ENCODE data around the gene SGCE. TPM values are rescaled to one million over a fixed set of nuclear protein-coding genes. Genes with fewer than 3 reads are reported as not detected.

Gene SGCE
- total RNA-seq, 2 donors from 2014 or later = 40.7 to 42.9 TPM

DNA sequence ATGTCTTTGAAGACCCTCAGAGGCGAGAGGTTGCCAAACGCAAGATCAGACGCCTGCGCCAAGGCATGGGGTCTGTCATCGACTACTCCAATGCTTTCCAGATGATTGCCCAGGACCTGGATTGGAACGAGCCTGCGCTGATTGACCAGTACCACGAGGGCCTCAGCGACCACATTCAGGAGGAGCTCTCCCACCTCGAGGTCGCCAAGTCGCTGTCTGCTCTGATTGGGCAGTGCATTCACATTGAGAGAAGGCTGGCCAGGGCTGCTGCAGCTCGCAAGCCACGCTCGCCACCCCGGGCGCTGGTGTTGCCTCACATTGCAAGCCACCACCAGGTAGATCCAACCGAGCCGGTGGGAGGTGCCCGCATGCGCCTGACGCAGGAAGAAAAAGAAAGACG, 8.1 kb upstream of the SGCE start:
- intact Hi-C loops (cut with DNase I) = no loop called here
- DNase-seq = no peak
- no peak for ATAC-seq

DNA sequence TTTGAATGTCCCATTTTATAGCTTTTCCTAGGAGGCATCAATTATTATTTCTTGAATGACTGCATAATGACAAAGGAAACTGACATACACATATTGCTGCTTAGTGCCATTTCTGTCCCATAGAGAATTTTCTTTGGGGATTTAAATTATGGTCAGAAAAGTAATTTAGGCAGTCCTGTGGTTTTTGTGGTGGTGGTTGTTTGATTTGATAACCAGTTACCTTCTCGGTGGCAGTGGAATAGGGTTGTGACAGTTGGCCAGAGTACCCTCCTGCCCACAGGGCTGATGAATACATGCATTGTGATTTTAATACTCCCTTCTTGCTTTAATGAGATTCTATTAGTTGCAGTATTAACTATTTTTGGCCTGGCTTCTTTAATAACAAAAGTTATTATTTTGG, 6.6 kb upstream of the SGCE start:
- ATAC-seq (no peak), DNase-seq (no peak)
- intact Hi-C loops (cut with DNase I) = no loop called here

DNA sequence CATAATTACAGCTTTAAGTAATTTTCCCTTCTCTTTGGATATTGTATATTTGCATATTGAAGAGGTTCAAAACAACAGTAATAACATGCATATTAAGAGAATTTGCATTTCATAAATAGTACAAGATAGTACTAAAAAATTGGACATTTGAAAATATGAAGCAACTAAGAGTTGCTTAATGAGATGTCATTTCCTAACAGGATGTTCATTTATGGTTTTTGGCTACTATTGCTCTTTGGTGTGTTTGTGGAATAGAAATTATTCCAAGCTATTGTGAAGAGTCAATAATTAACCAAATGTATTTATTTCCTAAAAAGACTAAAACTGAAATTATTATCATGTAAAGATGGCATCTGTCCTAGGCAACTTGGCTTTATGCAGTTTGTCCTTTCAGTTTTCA, 4.1 kb upstream of the SGCE start:
- DNase-seq (no peak), ATAC-seq (no peak)
- intact Hi-C loops (cut with DNase I) = no loop called here

DNA sequence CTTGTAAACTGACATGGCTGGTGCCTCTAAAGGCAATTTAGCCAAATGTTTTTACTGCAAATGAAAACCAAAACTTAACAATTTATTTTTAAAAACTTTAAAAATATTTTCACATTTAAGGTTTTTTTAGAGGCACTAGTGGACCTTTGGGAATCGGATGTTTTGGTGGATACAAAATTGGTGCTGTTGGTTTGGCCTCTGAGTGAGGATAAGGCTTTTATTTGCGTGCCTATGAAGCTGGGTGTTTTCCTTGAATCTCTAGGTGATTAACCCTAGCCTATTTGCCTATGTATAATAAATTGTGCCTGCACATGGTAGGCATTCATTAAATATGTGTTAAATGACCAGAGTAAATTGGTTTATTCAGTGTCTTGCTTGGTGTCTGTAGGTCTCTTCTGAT, 2.9 kb upstream of the SGCE start:
- intact Hi-C loops (cut with DNase I) = loop anchor here (10.0 kb wide), 1 partner anchor 204 kb away; no protein-coding TSS in a partner anchor
- ATAC-seq = no peak
- no peak for DNase-seq

DNA sequence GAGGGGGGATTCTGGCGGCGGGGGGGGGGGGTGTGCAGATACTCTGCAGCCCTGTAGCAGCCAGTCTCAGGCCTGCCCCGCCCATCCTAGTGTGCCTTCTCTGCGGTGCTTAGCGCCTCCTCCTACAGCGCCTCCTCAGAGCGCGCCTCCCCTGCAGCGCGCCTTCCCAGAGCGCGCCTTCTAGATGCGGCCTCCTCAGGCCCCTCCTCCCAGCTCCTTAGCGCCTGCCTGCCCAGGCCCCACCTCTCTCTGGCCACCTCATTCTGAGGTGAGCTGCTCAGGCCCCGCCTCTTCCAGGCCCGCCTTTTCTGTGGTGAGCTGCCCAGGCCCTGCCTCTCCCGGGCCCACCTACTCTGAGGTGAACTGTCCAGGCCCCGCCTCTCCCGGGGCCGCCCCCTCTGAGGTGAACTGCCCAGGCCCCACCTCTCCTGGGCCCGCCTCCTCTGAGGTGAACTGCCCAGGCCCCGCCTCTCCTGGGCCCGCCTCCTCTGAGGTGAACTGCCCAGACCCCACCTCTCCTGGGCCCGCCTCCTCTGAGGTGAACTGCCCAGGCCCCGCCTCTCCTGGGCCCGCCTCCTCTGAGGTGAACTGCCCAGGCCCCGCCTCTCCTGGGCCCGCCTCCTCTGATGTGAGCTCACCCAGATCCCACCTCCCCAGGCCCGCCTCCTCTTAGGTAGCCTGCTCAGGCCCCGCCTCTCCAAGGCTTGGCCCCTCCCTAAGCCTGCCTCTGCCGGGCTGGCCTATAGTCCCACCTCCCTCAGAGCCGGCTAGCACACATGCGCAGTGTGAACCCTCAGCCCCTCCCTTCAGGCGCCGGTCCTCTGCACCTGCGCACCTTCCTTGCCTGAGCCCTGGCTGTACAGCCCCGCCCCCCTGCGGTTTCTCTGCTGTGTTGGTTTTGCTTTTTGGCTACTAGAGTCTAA, 2.1 kb upstream of the SGCE start:
- peak; percentile 89 to 92 for ATAC-seq
- peak; percentile 90 for DNase-seq
- intact Hi-C loops (cut with DNase I) = loop anchor here (10.0 kb wide), 1 partner anchor 203 kb away; no protein-coding TSS in a partner anchor

DNA sequence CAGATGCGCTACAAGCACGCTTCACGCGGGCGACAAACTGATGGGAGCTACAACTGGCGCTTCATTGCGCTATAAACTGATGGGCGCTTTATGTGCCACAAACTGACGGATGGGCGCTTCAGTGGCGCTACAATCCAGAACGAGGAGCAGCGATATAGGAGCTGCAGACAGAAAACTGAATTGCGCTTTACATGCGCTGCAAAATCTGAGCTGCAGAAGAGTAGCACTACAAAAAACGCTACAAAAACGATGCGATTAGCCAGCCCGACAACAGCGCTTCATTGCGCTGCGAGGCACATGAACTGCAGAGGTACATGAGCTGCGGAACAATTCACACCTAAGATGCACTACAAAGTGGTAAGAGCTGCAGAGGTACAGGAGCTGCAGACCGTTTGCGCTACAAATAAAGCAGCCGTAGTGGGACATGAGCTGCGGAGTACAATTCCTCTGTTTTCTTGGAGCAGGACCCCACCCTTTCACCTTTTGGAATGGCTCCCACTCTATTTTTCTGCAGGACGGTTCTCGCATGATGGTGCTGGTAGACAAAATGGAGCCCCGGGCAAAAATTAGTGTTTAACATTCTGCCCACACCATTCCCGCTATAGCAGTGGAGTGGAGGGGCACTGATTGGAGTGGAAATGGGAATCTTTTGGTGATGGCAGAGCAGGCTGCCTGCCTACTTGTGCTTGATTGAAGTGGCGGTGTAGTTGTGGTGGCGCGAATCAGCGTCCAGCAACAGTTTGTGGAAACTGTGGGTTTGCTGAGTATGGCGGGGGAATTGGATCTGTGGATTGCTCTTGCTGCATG, 1.2 kb upstream of the SGCE start:
- ATAC-seq (no peak), DNase-seq (no peak)
- intact Hi-C loops (cut with DNase I) = loop anchor here (10.0 kb wide), 1 partner anchor 202 kb away; no protein-coding TSS in a partner anchor

DNA sequence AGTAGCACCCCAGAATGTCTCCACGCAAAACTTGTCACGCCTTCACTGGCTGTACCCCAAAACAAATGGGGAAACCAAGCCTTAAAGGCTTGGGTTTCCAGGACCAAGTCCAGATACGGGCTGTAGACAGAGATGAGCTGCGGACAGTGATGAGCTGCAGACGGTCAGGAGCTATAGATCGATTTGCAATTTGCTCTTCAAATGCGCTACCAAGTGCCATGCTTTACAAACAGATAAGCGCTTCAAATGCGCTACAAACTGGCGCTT, 658 bp upstream of the SGCE start:
- ATAC-seq (no peak), DNase-seq (no peak)
- intact Hi-C loops (cut with DNase I) = loop anchor here (10.0 kb wide), 1 partner anchor 202 kb away; no protein-coding TSS in a partner anchor

DNA sequence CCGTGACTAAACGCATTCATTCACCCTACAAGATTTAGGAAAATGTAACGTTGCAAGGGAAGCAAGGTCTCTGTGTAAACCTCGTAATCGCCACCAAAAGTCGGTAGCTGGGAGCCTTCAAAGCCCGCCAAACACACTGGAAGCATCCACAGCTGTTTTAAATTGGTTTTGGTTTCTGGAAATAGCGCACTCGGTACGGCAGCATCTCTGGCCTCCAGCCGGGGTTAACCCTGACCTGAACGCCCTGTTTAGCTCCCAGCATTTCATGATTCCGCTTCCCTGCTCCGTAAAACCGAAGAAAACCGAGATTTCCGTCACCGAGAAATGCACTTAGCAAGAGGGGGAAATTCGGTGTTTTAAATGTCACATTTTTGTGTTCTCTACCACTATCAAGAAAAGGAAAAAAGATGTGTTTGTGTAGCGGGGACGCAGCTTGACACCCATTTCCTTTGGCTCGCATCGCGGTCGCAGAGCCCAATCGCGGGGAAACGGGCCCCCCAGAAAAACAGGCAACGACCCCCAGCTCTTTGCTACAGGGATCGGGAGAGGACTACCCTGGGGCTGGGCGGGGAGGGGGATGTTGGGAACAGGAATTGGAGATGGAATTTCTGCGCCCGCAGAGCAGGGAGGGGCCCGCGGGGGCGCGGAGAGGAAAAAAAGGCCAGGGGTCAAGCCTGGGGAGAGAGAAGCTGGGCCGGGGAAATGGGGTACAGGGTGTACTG, 646 bp downstream of the SGCE start:
- ATAC-seq (peak; percentile 19 to 31), DNase-seq (peak; percentile 23)
- intact Hi-C loops (cut with DNase I) = loop anchor here (10.0 kb wide), 1 partner anchor 200 kb away; no protein-coding TSS in a partner anchor

DNA sequence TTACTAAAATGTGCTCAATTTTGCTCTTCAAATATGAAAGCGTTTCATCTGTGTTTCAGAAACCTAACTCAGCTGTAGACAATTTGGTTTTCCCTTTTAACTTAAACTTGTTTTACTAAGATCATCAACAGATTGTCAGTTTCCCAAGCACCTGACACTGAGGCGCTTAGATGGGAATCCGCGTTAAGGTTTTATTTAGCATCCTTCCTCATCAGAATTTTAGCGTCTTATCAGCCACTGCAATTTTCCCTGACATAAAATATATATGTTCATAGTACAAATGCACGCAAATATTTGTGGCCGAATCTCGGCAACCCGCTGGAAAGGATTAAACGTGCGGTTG, 1.2 kb downstream of the SGCE start:
- ATAC-seq (no peak), DNase-seq (no peak)
- intact Hi-C loops (cut with DNase I) = loop anchor here (10.0 kb wide), 1 partner anchor 200 kb away; no protein-coding TSS in a partner anchor

DNA sequence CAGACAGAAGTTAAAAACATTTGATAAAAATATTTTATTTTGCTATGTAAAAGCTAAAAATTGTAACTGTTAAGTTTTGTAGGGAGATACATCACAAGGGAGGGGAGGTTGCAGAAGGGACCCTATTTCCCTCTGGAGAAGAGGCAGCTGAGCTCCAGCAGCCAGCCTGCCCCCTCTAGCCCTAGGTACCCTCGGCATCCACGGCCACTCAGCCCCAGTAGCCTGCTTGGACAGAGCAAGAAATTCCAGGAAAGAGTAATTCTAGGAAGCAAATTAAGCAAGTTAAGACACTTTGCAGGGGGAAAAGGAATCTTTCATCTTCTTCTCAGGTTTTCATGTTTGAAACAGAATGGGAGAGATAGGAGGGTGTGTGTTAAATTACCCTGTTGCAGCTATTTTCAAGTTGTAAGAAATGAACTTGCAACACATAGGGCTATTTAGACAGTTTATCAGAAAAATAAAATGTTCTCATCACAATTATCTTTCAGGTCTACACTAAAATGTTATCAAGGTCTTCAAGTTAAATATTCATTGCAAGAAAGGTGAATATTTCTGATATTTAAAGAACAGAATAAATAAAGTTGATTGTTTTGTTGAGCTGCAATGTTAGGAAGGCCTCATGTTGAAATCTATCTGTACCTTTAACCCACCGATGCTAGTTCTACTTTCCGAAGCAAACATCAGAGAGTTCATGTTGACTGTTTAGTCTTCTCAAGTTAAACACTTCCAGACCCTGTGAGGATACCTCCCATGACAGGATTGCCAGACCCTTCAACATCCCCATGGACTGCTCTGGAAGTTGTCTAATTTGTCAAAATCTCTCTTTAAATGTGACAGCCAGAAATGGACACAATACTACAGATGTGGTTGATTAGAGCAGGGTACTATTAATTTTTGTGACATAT, 5.5 kb downstream of the SGCE start:
- no peak for ATAC-seq
- intact Hi-C loops (cut with DNase I) = loop anchor here (10.0 kb wide), 1 partner anchor 196 kb away; no protein-coding TSS in a partner anchor
- DNase-seq = no peak

DNA sequence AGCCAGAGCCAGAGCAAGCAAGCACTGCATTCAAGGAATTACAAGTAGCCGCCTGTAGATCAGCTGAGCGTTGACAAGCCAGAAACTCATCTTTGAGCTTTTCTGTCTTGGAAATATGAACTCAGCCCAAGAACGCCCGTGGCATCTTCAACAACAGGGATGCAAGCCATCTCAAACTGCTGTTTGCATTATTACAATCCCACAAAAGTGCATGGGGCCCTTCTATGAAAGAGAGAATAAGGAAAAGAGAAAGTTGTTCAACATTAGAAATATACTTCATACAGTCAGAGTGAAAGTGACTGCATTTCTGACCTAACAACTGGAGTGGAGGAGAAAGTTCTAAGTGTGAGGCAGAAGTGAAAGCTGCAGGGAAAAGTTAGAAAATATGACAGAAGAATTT, 6.5 kb downstream of the SGCE start:
- no peak for ATAC-seq
- intact Hi-C loops (cut with DNase I) = no loop called here
- no peak for DNase-seq

DNA sequence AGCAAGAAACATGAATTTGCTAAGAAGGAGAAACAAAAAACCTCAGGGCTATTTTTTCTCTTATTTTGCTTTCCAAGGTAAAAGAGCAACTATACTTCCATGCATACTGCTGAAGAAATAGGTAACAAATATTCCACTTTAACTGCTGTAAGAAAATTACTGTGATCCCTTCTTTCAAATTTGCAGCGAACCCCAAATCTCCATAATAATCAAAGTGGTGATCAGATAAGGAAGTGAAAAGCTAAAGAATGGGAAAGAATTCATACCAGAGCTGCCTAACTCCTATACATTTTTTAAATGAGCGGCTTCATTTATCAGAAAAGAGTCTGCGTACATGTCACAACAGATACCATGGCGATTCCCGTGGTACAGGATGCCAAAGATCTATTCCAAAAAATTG, 7.2 kb downstream of the SGCE start:
- no peak for ATAC-seq
- no peak for DNase-seq
- intact Hi-C loops (cut with DNase I) = no loop called here

DNA sequence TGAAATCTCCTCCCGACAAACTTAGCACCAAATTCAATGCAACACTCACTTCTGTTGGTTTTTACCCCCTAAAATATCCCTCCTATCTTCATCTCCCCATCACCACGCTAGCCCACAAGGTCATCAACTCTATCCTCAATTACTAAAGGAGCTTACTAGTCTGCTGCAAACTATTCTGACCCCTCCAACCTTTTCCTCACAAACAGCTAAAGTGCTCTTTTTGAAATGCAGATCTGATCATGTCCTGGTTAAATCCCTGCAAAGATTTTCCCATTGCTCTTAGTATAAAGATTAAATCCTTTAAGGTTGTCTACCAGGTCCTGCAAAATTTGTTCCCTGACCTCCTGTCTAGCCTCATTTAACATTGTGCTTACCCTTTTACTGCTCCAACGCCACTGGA, 8.6 kb downstream of the SGCE start:
- intact Hi-C loops (cut with DNase I) = no loop called here
- no peak for ATAC-seq
- no peak for DNase-seq

DNA sequence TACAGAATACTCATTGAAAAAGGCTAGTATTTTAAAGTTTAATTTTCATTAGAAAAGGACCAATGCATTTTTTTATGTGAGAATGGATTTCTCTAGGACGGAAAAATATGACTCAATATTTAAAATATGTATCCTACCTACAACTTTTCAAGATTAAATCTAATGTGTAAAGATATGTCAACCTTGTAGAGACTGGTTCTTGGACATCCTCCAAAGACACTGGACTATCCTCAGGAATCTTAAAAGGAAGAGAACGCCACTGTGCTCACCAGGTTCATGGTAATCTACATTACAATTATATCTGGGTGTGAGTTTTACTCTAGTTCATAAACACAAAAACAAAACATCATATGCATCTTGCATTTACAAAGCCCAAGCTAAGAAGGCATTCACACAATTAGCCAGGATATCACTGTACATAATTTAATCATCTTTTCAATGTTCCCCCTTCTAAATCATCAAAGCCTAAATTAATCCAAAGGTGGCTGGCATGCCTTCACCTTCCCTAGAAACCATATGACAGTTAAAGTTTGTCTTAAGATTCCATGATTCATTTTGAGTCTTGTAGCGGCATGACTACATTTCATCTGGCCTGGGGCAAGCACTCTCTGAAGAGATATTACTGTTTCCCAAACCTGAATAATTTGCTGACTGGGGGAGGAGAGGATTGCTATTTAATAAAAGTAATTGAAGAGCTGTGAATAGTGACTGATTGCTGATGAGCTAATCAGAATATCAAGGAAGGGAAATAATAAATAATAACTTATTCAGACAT, 12.0 kb downstream of the SGCE start:
- intact Hi-C loops (cut with DNase I) = no loop called here
- ATAC-seq = no peak
- DNase-seq = no peak

DNA sequence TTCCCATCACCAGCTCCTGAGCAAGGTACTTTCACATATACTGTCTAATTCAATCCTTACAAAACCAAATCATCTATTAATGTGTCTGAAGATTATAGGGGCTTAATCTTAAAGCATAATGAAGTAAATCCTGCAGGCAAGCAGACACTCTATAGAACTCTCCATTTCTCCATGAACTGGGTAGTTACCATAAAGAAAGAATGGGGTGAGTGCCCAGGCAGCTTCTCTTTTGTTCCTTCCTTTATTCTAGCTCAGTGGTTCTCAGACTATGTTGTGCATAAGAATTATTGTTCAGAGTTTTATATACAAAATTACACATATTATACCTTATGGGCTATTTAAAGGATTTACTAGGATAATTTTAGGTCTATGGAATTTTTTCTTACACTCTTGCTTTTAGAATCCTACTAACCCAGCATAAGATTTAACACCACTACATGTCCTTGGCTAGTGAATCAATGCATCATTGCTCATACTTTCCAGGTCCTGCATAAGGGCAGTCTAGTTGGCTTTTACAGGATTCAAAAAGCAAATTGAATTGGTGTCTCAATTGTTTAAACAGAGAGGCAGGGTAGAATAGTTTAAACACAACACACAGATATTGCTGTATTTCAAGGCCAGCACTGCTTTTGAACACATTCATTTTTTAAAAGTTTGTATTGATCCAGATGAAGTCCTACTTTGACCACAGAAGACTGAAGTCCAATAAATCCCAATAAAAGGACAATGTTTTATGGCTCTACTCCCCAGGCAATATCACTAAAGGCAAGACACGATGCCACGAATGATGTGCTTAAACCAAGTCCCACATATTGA, 12.9 kb downstream of the SGCE start:
- intact Hi-C loops (cut with DNase I) = no loop called here
- DNase-seq = no peak
- ATAC-seq = no peak

DNA sequence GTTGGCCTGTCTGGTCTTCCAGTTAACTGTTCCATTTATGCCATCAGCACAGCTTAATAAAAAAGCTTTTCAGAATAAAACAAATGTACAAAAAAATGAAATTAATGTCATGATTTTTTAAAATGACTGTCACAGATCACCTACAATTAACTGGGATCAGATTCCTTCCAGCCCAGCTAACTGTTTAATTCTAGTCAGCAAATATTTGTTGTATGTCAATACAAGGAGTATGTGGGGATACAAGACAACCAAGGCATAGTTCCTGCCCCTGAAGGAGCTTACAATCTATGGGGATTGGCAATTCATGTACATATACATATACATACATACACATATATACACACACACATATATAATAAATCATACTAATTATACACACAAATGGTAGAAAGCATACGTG, 16.5 kb downstream of the SGCE start:
- intact Hi-C loops (cut with DNase I) = no loop called here
- DNase-seq = no peak
- ATAC-seq = no peak

DNA sequence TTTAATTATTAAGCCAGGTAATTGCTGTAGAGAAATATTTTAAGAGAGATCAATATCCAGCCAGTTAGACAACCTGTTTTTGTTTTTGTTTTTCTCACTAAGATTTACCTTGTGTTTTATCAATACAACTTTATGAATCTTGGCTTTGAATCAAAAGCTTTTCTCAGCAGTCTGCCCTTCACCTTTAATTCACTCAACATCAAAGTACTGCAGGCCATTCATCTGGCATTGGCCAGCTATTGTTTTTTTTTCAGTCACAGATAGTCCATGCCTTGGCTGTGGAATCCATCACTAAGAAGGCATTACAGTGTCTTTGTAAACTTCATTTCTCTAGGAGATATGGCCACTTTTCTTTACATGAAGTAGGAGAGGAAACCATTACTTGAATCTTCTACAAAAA, 20.2 kb downstream of the SGCE start:
- ATAC-seq = no peak
- DNase-seq = no peak
- intact Hi-C loops (cut with DNase I) = no loop called here
